GM23338 (cell line): Measurements from ENCODE around the gene APIP. TPM values are rescaled to one million over a fixed set of nuclear protein-coding genes. Genes with fewer than 3 reads are reported as not detected.

Experiments used
- ATAC-seq: fragments of 200-7000 bp; cut with Tn5 transposase; 3 replicates; pipeline ENCODE4 v1.9.1; 2020
- DNase-seq: peaks from one replicate; pipeline ENCODE4 v3.0.0-alpha.2; 2015; ENCODE audit warnings: low spot score
- H2AFZ ChIP-seq: fragments of 200-600 bp; sonication (generic); 2 replicates; pipeline ENCODE4 v1.8.0; 2016; ENCODE audit warnings: antibody characterized with exemption, mild to moderate bottlenecking, moderate library complexity
- H3F3A ChIP-seq: fragments of 200-600 bp; sonication (generic); replicated peaks from 2 replicates; pipeline ENCODE4 v1.8.0; 2017; ENCODE audit warnings: antibody characterized with exemption, mixed run types, low read depth
- H3K27ac ChIP-seq: fragments of 200-600 bp; sonication (generic); 2 replicates; pipeline ENCODE4 v1.6.1; 2016; ENCODE audit warnings: low read depth
- H3K27me3 ChIP-seq: fragments of 200-600 bp; sonication (generic); 2 replicates; pipeline ENCODE4 v1.8.0; 2016; ENCODE audit warnings: mild to moderate bottlenecking, mixed run types, moderate library complexity; ENCODE audit not compliant: insufficient read depth
- H3K36me3 ChIP-seq: fragments of 200-600 bp; sonication (generic); 2 replicates; pipeline ENCODE4 v1.8.0; 2016; ENCODE audit warnings: mild to moderate bottlenecking; ENCODE audit not compliant: insufficient read depth
- H3K4me1 ChIP-seq: fragments of 200-600 bp; sonication (generic); 2 replicates; pipeline ENCODE4 v1.8.0; 2016; ENCODE audit warnings: mild to moderate bottlenecking, moderate library complexity; ENCODE audit not compliant: insufficient read depth
- H3K4me2 ChIP-seq: fragments of 200-600 bp; sonication (generic); 2 replicates; pipeline ENCODE4 v1.7.1; 2017; ENCODE audit warnings: mixed run types
- H3K4me3 ChIP-seq: fragments of 200-600 bp; sonication (generic); 2 replicates; pipeline ENCODE4 v1.6.1; 2016; ENCODE audit warnings: mixed run types
- H3K79me2 ChIP-seq: fragments of 200-600 bp; sonication (generic); replicated peaks from 2 replicates; pipeline ENCODE4 v1.8.0; 2017; ENCODE audit warnings: mild to moderate bottlenecking; ENCODE audit not compliant: insufficient read depth
- H3K9me2 ChIP-seq: fragments of 200-600 bp; sonication (generic); 2 replicates; pipeline ENCODE4 v1.8.0; 2017; ENCODE audit not compliant: insufficient read depth
- H4K20me1 ChIP-seq: fragments of 200-600 bp; sonication (generic); replicated peaks from 2 replicates; pipeline ENCODE4 v1.8.0; 2017; ENCODE audit warnings: mild to moderate bottlenecking; ENCODE audit not compliant: insufficient read depth
- H3K27ac Mint-ChIP-seq: 2 replicates; pipeline ENCODE4 v1.8.0; 2020; ENCODE audit warnings: inconsistent platforms, mild to moderate bottlenecking, moderate library complexity, mixed read lengths
- H3K27me3 Mint-ChIP-seq: 3 replicates; pipeline ENCODE4 v1.8.0; 2022; ENCODE audit warnings: low read depth, mild to moderate bottlenecking, moderate library complexity, mixed read lengths, inconsistent platforms; ENCODE audit not compliant: insufficient read depth, poor library complexity
- H3K36me3 Mint-ChIP-seq: 3 replicates; pipeline ENCODE4 v1.8.0; 2021; ENCODE audit warnings: low read depth, mild to moderate bottlenecking, inconsistent platforms, moderate library complexity, mixed read lengths
- H3K4me1 Mint-ChIP-seq: 3 replicates; pipeline ENCODE4 v1.8.0; 2020; ENCODE audit warnings: mild to moderate bottlenecking, inconsistent platforms, mixed read lengths
- H3K4me3 Mint-ChIP-seq: 3 replicates; pipeline ENCODE4 v1.8.0; 2021; ENCODE audit warnings: moderate library complexity, mild to moderate bottlenecking, inconsistent platforms, mixed read lengths
- H3K9me3 Mint-ChIP-seq: 3 replicates; pipeline ENCODE4 v1.8.0; 2020; ENCODE audit warnings: moderate library complexity, mild to moderate bottlenecking, inconsistent platforms, mixed read lengths
- CREB1 ChIP-seq: fragments of 250-450 bp; sonication (Bioruptor Pico); IDR thresholded peaks from 2 replicates; pipeline ENCODE4 v1.5.0; 2020; ENCODE audit warnings: low read depth, mild to moderate bottlenecking, moderate library complexity
- ETS1 ChIP-seq: IDR thresholded peaks from 2 replicates; pipeline ENCODE4 v1.6.1; 2016; ENCODE audit warnings: antibody characterized with exemption
- EZH2 ChIP-seq: fragments of 200-600 bp; sonication (generic); IDR thresholded peaks from one replicate; pipeline ENCODE4 v1.8.0; 2017; ENCODE audit warnings: antibody characterized with exemption, mild to moderate bottlenecking, low read depth; ENCODE audit not compliant: unreplicated experiment
- JUNB ChIP-seq: IDR thresholded peaks from one replicate; pipeline ENCODE4 v1.6.1; 2016; ENCODE audit warnings: antibody characterized with exemption; ENCODE audit not compliant: unreplicated experiment
- NANOG ChIP-seq: IDR thresholded peaks from 2 replicates; pipeline ENCODE4 v1.6.1; 2016; ENCODE audit warnings: antibody characterized with exemption, borderline replicate concordance
- POLR2AphosphoS5 ChIP-seq: IDR thresholded peaks from 2 replicates; pipeline ENCODE4 v1.6.1; 2016; ENCODE audit warnings: antibody characterized with exemption, low read depth
- STAT1 ChIP-seq: IDR thresholded peaks from one replicate; pipeline ENCODE4 v1.6.1; 2016; ENCODE audit warnings: antibody characterized with exemption; ENCODE audit not compliant: unreplicated experiment
- ZNF114 ChIP-seq: fragments of 250-450 bp; sonication (Bioruptor Pico); IDR thresholded peaks from 2 replicates; pipeline ENCODE4 v1.5.0; 2020; ENCODE audit warnings: mild to moderate bottlenecking, moderate library complexity
- ZNF331 ChIP-seq: fragments of 250-450 bp; sonication (Bioruptor Pico); IDR thresholded peaks from 2 replicates; pipeline ENCODE4 v1.5.0; 2020; ENCODE audit warnings: low read depth, mild to moderate bottlenecking, moderate library complexity
- polyA plus RNA-seq: library from polyadenylated mRNA; unstranded; fragments of >200 nt; fragmentation: Nextera tagmentation; extraction: Ambion mirVana; gene quantifications from 2 replicates; pipeline ENCODE4 v1.2.1, GENCODE V29; 2016
- total RNA-seq: library from RNA; depleted of rRNA; stranded (reverse); fragments of >200 nt; shearing (Covaris generic); gene quantifications from 2 replicates; pipeline ENCODE4 v1.2.3, GENCODE V29; 2014
- TF ChIP-seq, protein P1 (sequence below), 2 experiments: fragments of 200-600 bp in 1 of 2; sonication (generic) in 1 of 2; conservative IDR thresholded peaks; 2 replicates each; pipeline versions ENCODE4 v1.5.1 to v1.6.1; 2016 to 2017; ENCODE audit warnings: antibody characterized with exemption in 2 of 2, low read depth in 2 of 2, mild to moderate bottlenecking in 2 of 2, moderate library complexity in 1 of 2

Gene APIP
- total and polyA plus RNA-seq, 2 experiments from 2014 or later = 35.7 to 50.3 TPM

GRCh38 chr11:34846467-34846866 is 69.7 kb downstream of the APIP start:
- H3F3A ChIP-seq = no peaks in the 10 kb centered on the region
- H3K4me3 ChIP-seq = no peak overlapping the region
- Mint-ChIP-seq H3K9me3 (no peaks in the 10 kb centered on the region), H3K36me3 (no peaks in the 10 kb centered on the region), H3K27me3 (no peaks in the 10 kb centered on the region), H3K27ac (no peak overlapping the region), H3K4me1 (no peaks in the 10 kb centered on the region), H3K4me3 (no peak overlapping the region)
- no peaks in the 10 kb centered on the region for H3K36me3 ChIP-seq
- no peaks in the 10 kb centered on the region for H3K79me2 ChIP-seq
- H3K27me3 ChIP-seq = no peaks in the 10 kb centered on the region
- ATAC-seq (no peak), DNase-seq (no peak)
- H3K27ac ChIP-seq = no peak overlapping the region
- no peak overlapping the region for H2AFZ ChIP-seq
- no peak overlapping the region for H3K4me2 ChIP-seq
- no peaks in the 10 kb centered on the region for H4K20me1 ChIP-seq
- H3K4me1 ChIP-seq = no peaks in the 10 kb centered on the region
- TF ChIP-seq STAT1 (no peak), NANOG (no peak), POLR2AphosphoS5 (no peak), CREB1 (CRISPR knock-in tag) (no peak), JUNB (no peak)
- TF ChIP-seq, protein P1, sequence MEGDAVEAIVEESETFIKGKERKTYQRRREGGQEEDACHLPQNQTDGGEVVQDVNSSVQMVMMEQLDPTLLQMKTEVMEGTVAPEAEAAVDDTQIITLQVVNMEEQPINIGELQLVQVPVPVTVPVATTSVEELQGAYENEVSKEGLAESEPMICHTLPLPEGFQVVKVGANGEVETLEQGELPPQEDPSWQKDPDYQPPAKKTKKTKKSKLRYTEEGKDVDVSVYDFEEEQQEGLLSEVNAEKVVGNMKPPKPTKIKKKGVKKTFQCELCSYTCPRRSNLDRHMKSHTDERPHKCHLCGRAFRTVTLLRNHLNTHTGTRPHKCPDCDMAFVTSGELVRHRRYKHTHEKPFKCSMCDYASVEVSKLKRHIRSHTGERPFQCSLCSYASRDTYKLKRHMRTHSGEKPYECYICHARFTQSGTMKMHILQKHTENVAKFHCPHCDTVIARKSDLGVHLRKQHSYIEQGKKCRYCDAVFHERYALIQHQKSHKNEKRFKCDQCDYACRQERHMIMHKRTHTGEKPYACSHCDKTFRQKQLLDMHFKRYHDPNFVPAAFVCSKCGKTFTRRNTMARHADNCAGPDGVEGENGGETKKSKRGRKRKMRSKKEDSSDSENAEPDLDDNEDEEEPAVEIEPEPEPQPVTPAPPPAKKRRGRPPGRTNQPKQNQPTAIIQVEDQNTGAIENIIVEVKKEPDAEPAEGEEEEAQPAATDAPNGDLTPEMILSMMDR (conservative IDR thresholded peaks at IDR 0.05; ENCODE audit: low read depth in 2 of 2) = no peak
- 0 out of 2 replicates have a peak, but pooled peaks cover under 1% of the 10 kb centered on the region for H3K9me2 ChIP-seq

GRCh38 chr11:34844463-34845112 is 71.6 kb downstream of the APIP start:
- Histone ChIP-seq H3K9me2 (peaks cover 6% of the 10 kb centered on the region; the same call in 1 of the 2 replicates), H3K27me3 (no peaks in the 10 kb centered on the region), H2AFZ (no peak overlapping the region), H3K4me2 (no peak overlapping the region), H3K4me3 (no peak overlapping the region), H3F3A (no peaks in the 10 kb centered on the region), H3K4me1 (no peaks in the 10 kb centered on the region), H3K36me3 (no peaks in the 10 kb centered on the region), H3K27ac (no peak overlapping the region), H4K20me1 (no peaks in the 10 kb centered on the region), H3K79me2 (no peaks in the 10 kb centered on the region)
- no peaks in the 10 kb centered on the region for H3K27me3 Mint-ChIP-seq
- ATAC-seq (no peak), DNase-seq (no peak)
- H3K4me3 Mint-ChIP-seq = no peak overlapping the region
- no peak overlapping the region for H3K27ac Mint-ChIP-seq
- H3K9me3 Mint-ChIP-seq = peaks cover 3% of the 10 kb centered on the region; the same call in 2 of the 3 replicates
- H3K4me1 Mint-ChIP-seq = no peaks in the 10 kb centered on the region
- no peaks in the 10 kb centered on the region for H3K36me3 Mint-ChIP-seq
- TF ChIP-seq, protein P1 (conservative IDR thresholded peaks at IDR 0.05; ENCODE audit: low read depth in 2 of 2) = no peak
- TF ChIP-seq EZH2 = no peak
- no peak for TF ChIP-seq ETS1
- no peak for TF ChIP-seq ZNF114 (CRISPR knock-in tag)
- TF ChIP-seq STAT1 = no peak
- no peak for TF ChIP-seq ZNF331
